BLaER1 treated with 17β-estradiol and CSF1 and Interleukin-3, amounts not matched to agents 10 nM and 100 nM (cell line): ENCODE results near the gene SPRYD3.
"Not testable (repeated sequence)": the region's sequence is repeated elsewhere in the genome, so short reads cannot be mapped to it uniquely, and the experiment has no call there.

Source experiments
- H3K27ac ChIP-seq, 11 experiments: shearing (Covaris generic); formaldehyde crosslinking; 2 replicates each; pipeline ENCODE4 v1.8.1; 2022
- H3K27me3 ChIP-seq, 11 experiments: shearing (Covaris generic); formaldehyde crosslinking; 2 replicates each; pipeline ENCODE4 v1.8.1; 2022
- H3K36me3 ChIP-seq, 11 experiments: shearing (Covaris generic); formaldehyde crosslinking; 2 replicates each; pipeline ENCODE4 v1.8.1; 2022
- H3K4me1 ChIP-seq, 10 experiments: shearing (Covaris generic); formaldehyde crosslinking; 2 replicates each; pipeline ENCODE4 v1.8.1; 2022
- H3K4me2 ChIP-seq, 11 experiments: shearing (Covaris generic); formaldehyde crosslinking; 2 replicates each; pipeline ENCODE4 v1.8.1; 2022
- H3K4me3 ChIP-seq, 10 experiments: shearing (Covaris generic); formaldehyde crosslinking; 2 replicates each; pipeline ENCODE4 v1.8.1; 2022
- H3K9ac ChIP-seq, 11 experiments: shearing (Covaris generic); formaldehyde crosslinking; 2 replicates each; pipeline ENCODE4 v1.8.1; 2022
- H3K9me3 ChIP-seq, 11 experiments: shearing (Covaris generic); formaldehyde crosslinking; replicated peaks in 1 of 11; 2 replicates each; pipeline ENCODE4 v1.8.1; 2022
- H4K20me1 ChIP-seq, 11 experiments: shearing (Covaris generic); formaldehyde crosslinking; 2 replicates each; pipeline ENCODE4 v1.8.1; 2022
- Cebpa-rat ChIP-seq, 11 experiments: shearing (Covaris generic); IDR thresholded peaks; 2 replicates each; pipeline ENCODE4 v1.8.1; 2022

The SPRYD3 gene

DNA sequence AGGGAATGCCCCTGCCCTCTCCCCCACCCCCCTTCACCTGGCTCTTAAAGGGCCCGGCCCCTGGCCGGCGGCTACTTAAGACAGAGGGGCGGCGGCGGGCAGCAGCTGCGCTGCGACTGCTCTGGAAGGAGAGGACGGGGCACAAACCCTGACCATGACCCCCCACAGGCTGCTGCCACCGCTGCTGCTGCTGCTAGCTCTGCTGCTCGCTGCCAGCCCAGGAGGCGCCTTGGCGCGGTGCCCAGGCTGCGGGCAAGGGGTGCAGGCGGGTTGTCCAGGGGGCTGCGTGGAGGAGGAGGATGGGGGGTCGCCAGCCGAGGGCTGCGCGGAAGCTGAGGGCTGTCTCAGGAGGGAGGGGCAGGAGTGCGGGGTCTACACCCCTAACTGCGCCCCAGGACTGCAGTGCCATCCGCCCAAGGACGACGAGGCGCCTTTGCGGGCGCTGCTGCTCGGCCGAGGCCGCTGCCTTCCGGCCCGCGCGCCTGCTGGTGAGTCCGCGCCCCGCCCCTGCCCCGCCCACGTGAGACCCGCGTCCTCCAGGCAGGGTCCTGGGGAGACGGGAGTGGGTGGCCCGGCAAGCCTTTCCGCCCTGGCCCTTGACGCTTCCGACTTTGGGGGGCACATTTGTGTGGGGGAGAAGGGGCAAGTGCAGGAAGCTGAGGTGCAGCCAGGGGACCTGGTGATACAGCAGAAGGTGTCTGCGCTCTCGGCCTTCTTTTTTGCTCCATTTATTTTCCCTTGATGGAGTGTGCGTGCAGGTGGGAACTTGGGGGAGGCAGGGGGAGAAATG, 18.6 kb upstream of the SPRYD3 start, which contains the start of gene IGFBP6:
TSS of gene IGFBP6 (plus strand) at position 104 of the 790 bp plus-strand sequence. CDS start at position 155, 51 bp downstream.
- Histone ChIP-seq H3K9ac (peak within 1 kb of the TSS; percentile 61 to 77 (median 69)), H4K20me1 (no peaks in the 10 kb centered on the region; a peak in 1 of 22 replicates), H3K27ac (peak within 1 kb of the TSS in 9 of 11 experiments; percentile 28 to 70 (median 53); a peak in 16 of 22 replicates), H3K27me3 (peaks cover 0 to 22% (median 20%) of the 10 kb centered on the region in 11 experiments; a peak in 17 of 22 replicates), H3K4me2 (peak within 1 kb of the TSS; percentile 95 to 100 (median 100)), H3K9me3 (no peaks in the 10 kb centered on the region), H3K4me1 (peaks cover 30 to 87% (median 51%) of the 10 kb centered on the region in 10 experiments), H3K36me3 (no peaks in the 10 kb centered on the region), H3K4me3 (peak within 1 kb of the TSS; percentile 44 to 74 (median 62))
- TF ChIP-seq Cebpa-rat (IDR thresholded peaks at IDR 0.05), result no peak

DNA sequence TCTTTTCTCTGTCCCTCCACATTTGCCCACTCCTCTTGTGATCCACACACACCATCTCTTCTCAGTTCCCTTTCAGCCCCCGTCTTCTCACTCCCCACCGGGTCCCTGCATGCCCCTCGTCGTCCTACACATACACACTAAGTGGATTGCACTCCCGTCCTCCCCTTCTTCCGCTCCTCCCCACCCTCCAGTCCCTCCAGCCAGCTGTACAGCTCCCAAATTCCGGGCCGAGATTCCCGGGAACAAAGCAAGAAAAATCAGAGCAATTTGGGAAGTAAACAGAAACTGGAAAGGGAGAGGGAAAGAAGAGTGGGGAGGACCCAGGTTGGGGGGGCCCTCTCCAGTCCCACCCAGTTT, 18.0 kb upstream of the SPRYD3 start:
- Histone ChIP-seq H3K9me3 (no peaks in the 10 kb centered on the region), H3K4me1 (peaks cover 25 to 81% (median 45%) of the 10 kb centered on the region in 10 experiments), H3K36me3 (no peaks in the 10 kb centered on the region), H3K27ac (peak overlapping the region in 7 of 11 experiments; percentile 38 to 70 (median 53); a peak in 11 of 22 replicates), H3K9ac (peak overlapping the region; percentile 61 to 77 (median 69)), H3K27me3 (peaks cover 0 to 22% (median 20%) of the 10 kb centered on the region in 11 experiments; a peak in 17 of 22 replicates), H3K4me3 (peak overlapping the region; percentile 44 to 74 (median 62)), H4K20me1 (no peaks in the 10 kb centered on the region; a peak in 1 of 22 replicates), H3K4me2 (peak overlapping the region; percentile 95 to 100 (median 100))
- no peak for TF ChIP-seq Cebpa-rat (IDR thresholded peaks at IDR 0.05)

DNA sequence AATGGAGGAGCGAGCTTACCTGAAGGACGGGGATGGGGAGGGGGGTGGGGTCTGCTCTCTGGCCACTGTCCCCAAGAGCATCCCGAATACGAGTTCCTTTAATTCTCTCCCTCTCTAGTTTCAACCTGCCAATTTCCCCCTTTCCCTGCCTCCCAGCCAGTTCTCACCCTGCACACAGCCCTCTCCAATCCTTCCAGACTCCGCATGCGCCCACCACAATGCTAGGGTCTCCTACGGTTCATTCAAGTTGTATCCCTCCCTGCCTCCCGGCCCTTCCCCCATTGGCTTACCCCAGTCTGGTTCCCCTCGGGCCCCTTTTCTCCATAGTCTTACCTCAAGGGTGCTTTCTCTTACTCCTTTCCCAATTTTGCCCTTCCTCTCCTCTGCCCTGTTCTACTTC, 17.6 kb upstream of the SPRYD3 start:
- no peaks in the 10 kb centered on the region for H3K36me3 ChIP-seq
- H3K4me1 ChIP-seq, result peaks cover 25 to 77% (median 43%) of the 10 kb centered on the region in 10 experiments
- no peaks in the 10 kb centered on the region for H3K9me3 ChIP-seq
- H3K27ac ChIP-seq, result no peak overlapping the region
- no peaks in the 10 kb centered on the region; a peak in 1 of 22 replicates for H4K20me1 ChIP-seq
- H3K4me2 ChIP-seq, result peak overlapping the region; percentile 95 to 100 (median 100)
- TF ChIP-seq Cebpa-rat (IDR thresholded peaks at IDR 0.05), result no peak
- peak overlapping the region in 5 of 10 experiments; percentile 61 to 74 (median 64); a peak in 7 of 20 replicates for H3K4me3 ChIP-seq
- H3K9ac ChIP-seq, result peak overlapping the region in 4 of 11 experiments; percentile 69 to 72 (median 71); a peak in 3 of 22 replicates
- H3K27me3 ChIP-seq, result peaks cover 0 to 22% (median 20%) of the 10 kb centered on the region in 11 experiments; a peak in 17 of 22 replicates

- Histone ChIP-seq H3K36me3 (no peaks in the 10 kb centered on the region), H3K27ac (no peak overlapping the region), H4K20me1 (no peaks in the 10 kb centered on the region; a peak in 1 of 22 replicates), H3K4me3 (no peak overlapping the region), H3K4me2 (peak overlapping the region in 7 of 11 experiments; percentile 95 to 100 (median 100); a peak in 10 of 22 replicates), H3K9ac (no peak overlapping the region), H3K9me3 (no peaks in the 10 kb centered on the region), H3K27me3 (peaks cover 0 to 22% (median 20%) of the 10 kb centered on the region in 11 experiments; a peak in 17 of 22 replicates), H3K4me1 (peaks cover 25 to 72% (median 43%) of the 10 kb centered on the region in 10 experiments)
- no peak for TF ChIP-seq Cebpa-rat (IDR thresholded peaks at IDR 0.05)
Measured at GRCh38 chr12:53096089-53096741, 17.0 kb upstream of the SPRYD3 start.

DNA sequence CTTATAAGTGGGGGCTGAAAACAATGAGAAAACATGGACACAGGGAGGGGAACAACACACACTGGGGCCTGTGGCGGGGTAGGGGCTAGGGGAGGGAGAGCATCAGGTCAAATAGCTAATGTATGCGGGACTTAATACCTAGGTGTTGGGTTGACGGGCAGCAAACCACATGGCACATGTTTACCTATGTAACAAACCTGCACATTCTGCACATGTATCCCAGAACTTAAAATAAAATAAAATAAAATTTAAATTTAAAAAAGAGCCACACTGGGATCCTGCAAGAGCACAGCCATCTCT, 16.4 kb upstream of the SPRYD3 start:
- H3K9me3 ChIP-seq, H3K9ac ChIP-seq, H3K27ac ChIP-seq, H3K36me3 ChIP-seq, H4K20me1 ChIP-seq, H3K4me3 ChIP-seq: not testable (repeated sequence)
- peaks cover 25 to 66% (median 43%) of the 10 kb centered on the region in 10 experiments for H3K4me1 ChIP-seq
- peak overlapping the region in 2 of 11 experiments; percentile 100; a peak in 3 of 22 replicates for H3K4me2 ChIP-seq
- peaks cover 0 to 22% (median 20%) of the 10 kb centered on the region in 11 experiments; a peak in 17 of 22 replicates for H3K27me3 ChIP-seq

DNA sequence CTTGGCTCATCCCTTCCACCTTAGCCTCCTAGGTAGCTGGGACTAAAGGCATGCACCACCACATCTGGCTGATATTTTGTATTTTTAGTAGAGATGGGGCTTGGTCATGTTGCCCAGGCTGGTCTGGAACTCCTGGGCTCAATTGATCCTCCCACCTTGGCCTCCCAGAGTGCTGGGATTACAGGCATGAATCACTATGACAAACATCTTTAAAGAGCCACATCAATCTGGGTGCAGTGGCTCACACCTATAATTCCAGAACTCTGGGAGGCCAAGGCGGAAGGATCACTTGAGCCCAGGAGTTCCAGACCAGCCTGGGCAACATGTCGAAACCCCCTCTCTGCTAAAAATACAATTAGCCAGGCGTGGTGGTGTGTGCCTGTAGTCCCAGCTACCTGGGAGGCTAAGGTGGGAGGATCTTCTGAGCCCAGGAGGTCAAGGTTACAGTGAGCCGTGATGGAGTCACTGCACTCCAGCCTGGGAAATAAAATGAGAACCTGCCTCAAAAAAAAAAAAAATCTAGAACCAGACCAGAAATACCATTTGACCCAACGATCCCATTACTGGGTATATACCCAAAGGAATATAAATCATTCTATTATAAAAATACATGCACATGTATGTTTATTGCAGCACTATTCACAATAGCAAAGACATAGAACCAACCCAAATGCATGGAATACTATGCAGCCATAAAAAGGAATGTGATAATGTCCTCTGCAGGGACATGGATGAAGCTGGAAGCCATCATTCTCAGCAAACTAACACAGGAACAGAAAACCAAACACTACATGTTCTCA, 15.8 kb upstream of the SPRYD3 start:
- Histone ChIP-seq H3K27me3 (peaks cover 0 to 22% (median 20%) of the 10 kb centered on the region in 11 experiments; a peak in 17 of 22 replicates), H3K4me1 (peaks cover 25 to 64% (median 43%) of the 10 kb centered on the region in 10 experiments), H3K4me2 (peak overlapping the region in 3 of 11 experiments; percentile 53 to 84 (median 75); a peak in 4 of 22 replicates), H3K27ac (peak overlapping the region in 1 of 11 experiments; percentile 70; a peak in 1 of 22 replicates)
- not testable (repeated sequence) for H3K9ac ChIP-seq, H4K20me1 ChIP-seq, H3K4me3 ChIP-seq, H3K9me3 ChIP-seq, H3K36me3 ChIP-seq

DNA sequence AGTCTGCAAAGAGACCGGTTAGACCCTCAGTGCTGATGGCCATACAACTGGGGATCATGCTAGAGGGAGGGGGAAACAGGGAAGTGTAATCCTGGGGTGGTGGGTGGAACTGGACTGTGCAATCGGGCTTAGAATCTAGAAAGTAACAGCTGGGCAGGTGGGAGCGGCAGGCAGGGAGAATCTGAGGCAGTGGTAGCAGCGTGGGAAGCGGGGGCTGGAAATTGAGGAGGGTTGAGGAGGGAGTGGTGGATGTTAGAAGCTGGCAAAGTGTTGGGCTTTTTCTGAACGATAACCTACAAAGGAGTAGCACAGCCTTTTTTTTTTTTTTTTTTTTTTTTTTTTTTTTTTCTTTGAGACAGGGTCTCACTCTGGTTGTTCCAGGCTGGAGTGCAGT, 15.2 kb upstream of the SPRYD3 start:
- H3K9ac ChIP-seq, result 0 out of 22 replicates have a peak overlapping the region, but pooled peaks of 1 of the 11 experiments have one; percentile 2
- peaks cover 25 to 59% (median 38%) of the 10 kb centered on the region in 10 experiments for H3K4me1 ChIP-seq
- TF ChIP-seq Cebpa-rat (IDR thresholded peaks at IDR 0.05), result no peak
- H3K4me2 ChIP-seq, result peak overlapping the region in 5 of 11 experiments; percentile 53 to 84 (median 58); a peak in 9 of 22 replicates
- H3K36me3 ChIP-seq, result no peaks in the 10 kb centered on the region
- no peaks in the 10 kb centered on the region; a peak in 1 of 22 replicates for H4K20me1 ChIP-seq
- no peaks in the 10 kb centered on the region for H3K9me3 ChIP-seq
- H3K4me3 ChIP-seq, result no peak overlapping the region
- H3K27ac ChIP-seq, result peak overlapping the region in 4 of 11 experiments; percentile 53 to 79 (median 64); a peak in 8 of 22 replicates
- peaks cover 0 to 22% (median 20%) of the 10 kb centered on the region in 11 experiments; a peak in 17 of 22 replicates for H3K27me3 ChIP-seq

- peaks cover 20 to 54% (median 33%) of the 10 kb centered on the region in 10 experiments for H3K4me1 ChIP-seq
- H3K4me2 ChIP-seq, result peak overlapping the region in 5 of 11 experiments; percentile 53 to 84 (median 58); a peak in 10 of 22 replicates
- no peak overlapping the region for H3K4me3 ChIP-seq
- no peak for TF ChIP-seq Cebpa-rat (IDR thresholded peaks at IDR 0.05)
- H3K27me3 ChIP-seq, result peaks cover 0 to 22% (median 20%) of the 10 kb centered on the region in 11 experiments; a peak in 17 of 22 replicates
- H3K9ac ChIP-seq, result peak overlapping the region in 1 of 11 experiments; percentile 2; a peak in 1 of 22 replicates
- H3K36me3 ChIP-seq, result no peaks in the 10 kb centered on the region
- H3K9me3 ChIP-seq, result no peaks in the 10 kb centered on the region
- peak overlapping the region in 4 of 11 experiments; percentile 53 to 79 (median 64); a peak in 8 of 22 replicates for H3K27ac ChIP-seq
- H4K20me1 ChIP-seq, result no peaks in the 10 kb centered on the region; a peak in 1 of 22 replicates
Measured at GRCh38 chr12:53093777-53094393, 14.7 kb upstream of the SPRYD3 start.
